Astrocyte of the hippocampus (primary cell): Measurements from ENCODE around the gene KRTAP9-2.
"Not testable (repeated sequence)": the region's sequence is repeated elsewhere in the genome, so short reads cannot be mapped to it uniquely, and the experiment has no call there.

Experiments used
- DNase-seq: peaks from one replicate; pipeline ENCODE4 v3.0.0; 2011; ENCODE audit warnings: low read depth, low spot score

Gene KRTAP9-2

GRCh38 chr17:41232399-41233105 lies 6.1 kb downstream of the KRTAP9-2 start, which contains the start of gene KRTAP9-3:
Gene KRTAP9-3 (plus strand): TSS chr17:41232449. CDS start chr17:41232502, 53 bp downstream.
- not testable (repeated sequence) for DNase-seq

GRCh38 chr17:41237116-41237515 lies 10.7 kb downstream of the KRTAP9-2 start:
- DNase-seq, result not testable (repeated sequence)

GRCh38 chr17:41237949-41238437 lies 11.5 kb downstream of the KRTAP9-2 start, which contains the start of gene KRTAP9-8:
Gene KRTAP9-8 (plus strand): TSS chr17:41237999. CDS start chr17:41238052, 53 bp downstream.
- DNase-seq, result not testable (repeated sequence)

GRCh38 chr17:41246995-41247787 lies 20.7 kb downstream of the KRTAP9-2 start:
- DNase-seq, result not testable (repeated sequence)

- not testable (repeated sequence) for DNase-seq
Observed at GRCh38 chr17:41249637-41250240, 23.3 kb downstream of the KRTAP9-2 start, which contains the start of gene KRTAP9-4. Gene KRTAP9-4 (plus strand): TSS chr17:41249687. CDS start chr17:41249721, 34 bp downstream.

- DNase-seq, result no peak
Observed at GRCh38 chr17:41251261-41251660, 24.8 kb downstream of the KRTAP9-2 start.

- no peak for DNase-seq
Observed at GRCh38 chr17:41254861-41255260, 28.4 kb downstream of the KRTAP9-2 start.

GRCh38 chr17:41255381-41256290 lies 29.2 kb downstream of the KRTAP9-2 start, which contains the start of gene KRTAP9-9:
Gene KRTAP9-9 (plus strand): TSS chr17:41255384.
- DNase-seq, result not testable (repeated sequence)

- DNase-seq, result no peak
Observed at GRCh38 chr17:41256291-41256685, 29.8 kb downstream of the KRTAP9-2 start.

GRCh38 chr17:41258406-41258805 lies 32.0 kb downstream of the KRTAP9-2 start:
- no peak for DNase-seq

- no peak for DNase-seq
Observed at GRCh38 chr17:41263212-41263611, 36.8 kb downstream of the KRTAP9-2 start.

GRCh38 chr17:41264599-41264998 lies 38.2 kb downstream of the KRTAP9-2 start:
- no peak for DNase-seq

GRCh38 chr17:41265078-41265477 lies 38.6 kb downstream of the KRTAP9-2 start, which contains the start of gene KRTAP9-6:
Gene KRTAP9-6 (plus strand): TSS chr17:41265378. CDS start chr17:41265378, 0 bp downstream.
- no peak for DNase-seq

GRCh38 chr17:41267711-41268110 lies 41.3 kb downstream of the KRTAP9-2 start:
- DNase-seq, result no peak

GRCh38 chr17:41271323-41271722 lies 44.9 kb downstream of the KRTAP9-2 start:
- DNase-seq, result not testable (repeated sequence)

- no peak for DNase-seq
Observed at GRCh38 chr17:41271858-41272257, 45.4 kb downstream of the KRTAP9-2 start.

- DNase-seq, result not testable (repeated sequence)
Observed at GRCh38 chr17:41275648-41276190, 49.3 kb downstream of the KRTAP9-2 start, which contains the start of gene KRTAP9-7. Gene KRTAP9-7 (plus strand): TSS chr17:41275698. CDS start chr17:41275698, 0 bp downstream.
